K562 (cell line): ENCODE measurements around the gene AMN1. TPM values are rescaled to one million over a fixed set of nuclear protein-coding genes. Genes with fewer than 3 reads are reported as not detected.

Source experiments
- HES1 ChIP-seq: fragments of 450-650 bp; IDR thresholded peaks from 2 replicates; pipeline ENCODE4 v1.6.1; 2016; ENCODE audit warnings: low read depth, mild to moderate bottlenecking, moderate library complexity
- OTX1 ChIP-seq: fragments of 450-650 bp; formaldehyde crosslinking; IDR thresholded peaks from 2 replicates; pipeline ENCODE4 v1.4.0; 2022; ENCODE audit warnings: mild to moderate bottlenecking
- PKNOX1 ChIP-seq: fragments of 450-650 bp; IDR thresholded peaks from 2 replicates; pipeline ENCODE4 v1.6.1; 2016
- SIX5 ChIP-seq, 2 experiments: IDR thresholded peaks; 2 replicates each; pipeline ENCODE4 v1.6.1; 2011; ENCODE audit warnings: low read length in 2 of 2, borderline replicate concordance in 1 of 2, low read depth in 1 of 2, mild to moderate bottlenecking in 1 of 2, moderate library complexity in 1 of 2; ENCODE audit not compliant: insufficient read depth in 1 of 2
- SREBF2 ChIP-seq: sonication (generic); formaldehyde crosslinking; IDR thresholded peaks from 2 replicates; pipeline ENCODE4 v1.4.0; 2020; ENCODE audit warnings: mild to moderate bottlenecking, missing genetic modification reagents
- YY1 ChIP-seq, 3 experiments: IDR thresholded peaks; 2 replicates each; pipeline ENCODE4 v1.6.1; 2011; ENCODE audit warnings: low read length in 2 of 3, mild to moderate bottlenecking in 2 of 3, moderate library complexity in 2 of 3, borderline replicate concordance in 1 of 3, control low read depth in 1 of 3, low read depth in 1 of 3; ENCODE audit not compliant: insufficient read depth in 3 of 3, insufficient replicate concordance in 2 of 3, control insufficient read depth in 1 of 3, insufficient read length in 1 of 3; ENCODE audit errors: extremely low read depth in 1 of 3
- ZBTB7A ChIP-seq: IDR thresholded peaks from 2 replicates; pipeline ENCODE4 v1.6.1; 2011; ENCODE audit warnings: low read depth, mild to moderate bottlenecking, low read length, moderate library complexity, borderline replicate concordance; ENCODE audit not compliant: control insufficient read depth
- ZNF316 ChIP-seq: fragments of 450-650 bp; IDR thresholded peaks from 2 replicates; pipeline ENCODE4 v1.6.1; 2016
- ZNF318 ChIP-seq, 2 experiments: fragments of 450-650 bp; IDR thresholded peaks; 2 replicates each; pipeline ENCODE4 v1.6.1; 2016; ENCODE audit warnings: mild to moderate bottlenecking in 2 of 2, borderline replicate concordance in 1 of 2, low read depth in 1 of 2, moderate library complexity in 1 of 2
- ZNF609 ChIP-seq: sonication (generic); formaldehyde crosslinking; IDR thresholded peaks from 2 replicates; pipeline ENCODE4 v1.8.1; 2023; ENCODE audit warnings: missing genetic modification reagents, mild to moderate bottlenecking, borderline replicate concordance
- ZNF644 ChIP-seq: fragments of 200-800 bp; sonication (Bioruptor generic); IDR thresholded peaks from 2 replicates; pipeline ENCODE4 v1.6.1; 2016; ENCODE audit warnings: low read depth, missing genetic modification characterization, missing compliant biosample characterization
- polyA plus RNA-seq, 8 experiments: library from polyadenylated mRNA; depleted of rRNA in 4 of 8; stranded (reverse) in 5 of 8; unstranded in 3 of 8; fragments of >200 nt; fragmentation: Nextera tagmentation in 2 of 8; fragmentation: Illumina TruSeq in 1 of 8; extraction: Ambion mirVana in 2 of 8; extraction: Trizol in 1 of 8; gene quantifications; 2 replicates each; pipeline versions ENCODE4 v1.2.1 to v1.2.3, GENCODE V29; 2011 to 2014; ENCODE audit warnings: inconsistent platforms in 1 of 8, missing spikeins in 1 of 8
- total RNA-seq, 7 experiments: library from RNA; depleted of rRNA in 6 of 7; stranded (reverse); fragments of >200 nt in 6 of 7; fragmentation: Illumina TruSeq in 2 of 7; extraction: Trizol in 2 of 7; gene quantifications; 2 replicates each; pipeline versions ENCODE4 v1.2.1 to v1.2.3, GENCODE V29; 2011 to 2021; ENCODE audit warnings: low replicate concordance in 1 of 7

Gene AMN1
- total and polyA plus RNA-seq, 9 of the 15 experiments (the other 6 are each of a cell fraction or from before 2014, with no cell fraction given) = 5.2 to 27.6 (median 13.0) TPM

- 0 out of 2 replicates have a peak, but pooled peaks have one; percentile 68 for TF ChIP-seq ZNF609 (CRISPR knock-in tag)
- TF ChIP-seq SREBF2 (CRISPR knock-in tag) = no peak
- no peak for TF ChIP-seq YY1 (IDR thresholded peaks at IDR 0.05; ENCODE audit: borderline replicate concordance in 1 of 3, control insufficient read depth in 1 of 3, extremely low read depth in 1 of 3, insufficient read depth in 3 of 3, insufficient read length in 1 of 3, insufficient replicate concordance in 2 of 3, low read depth in 1 of 3, low read length in 2 of 3)
- no peak for TF ChIP-seq OTX1 (CRISPR knock-in tag)
- TF ChIP-seq ZBTB7A = no peak
- no peak for TF ChIP-seq PKNOX1
- TF ChIP-seq ZNF316 = peak; percentile 73; the same call in 1 of the 2 replicates
- peak; percentile 83; the same call in 1 of the 2 replicates for TF ChIP-seq ZNF644 (tag)
- peak; percentile 94 for TF ChIP-seq HES1
- TF ChIP-seq SIX5 (IDR thresholded peaks at IDR 0.05; ENCODE audit: borderline replicate concordance in 1 of 2, insufficient read depth in 1 of 2, low read depth in 1 of 2, low read length in 2 of 2) = no peak
- TF ChIP-seq ZNF318 (IDR thresholded peaks at IDR 0.05; ENCODE audit: borderline replicate concordance in 1 of 2, low read depth in 1 of 2) = peak in 1 of 2 experiments; percentile 59; a peak in 1 of 4 replicates
These were observed 28.2 kb upstream of the AMN1 start (continued) for GRCh38 chr12:31756977-31757420.
